ENCODE results near the gene C4B.
"Not testable (repeated sequence)": the region's sequence is repeated elsewhere in the genome, so short reads cannot be mapped to it uniquely, and the experiment has no call there.

C4B gene

DNA sequence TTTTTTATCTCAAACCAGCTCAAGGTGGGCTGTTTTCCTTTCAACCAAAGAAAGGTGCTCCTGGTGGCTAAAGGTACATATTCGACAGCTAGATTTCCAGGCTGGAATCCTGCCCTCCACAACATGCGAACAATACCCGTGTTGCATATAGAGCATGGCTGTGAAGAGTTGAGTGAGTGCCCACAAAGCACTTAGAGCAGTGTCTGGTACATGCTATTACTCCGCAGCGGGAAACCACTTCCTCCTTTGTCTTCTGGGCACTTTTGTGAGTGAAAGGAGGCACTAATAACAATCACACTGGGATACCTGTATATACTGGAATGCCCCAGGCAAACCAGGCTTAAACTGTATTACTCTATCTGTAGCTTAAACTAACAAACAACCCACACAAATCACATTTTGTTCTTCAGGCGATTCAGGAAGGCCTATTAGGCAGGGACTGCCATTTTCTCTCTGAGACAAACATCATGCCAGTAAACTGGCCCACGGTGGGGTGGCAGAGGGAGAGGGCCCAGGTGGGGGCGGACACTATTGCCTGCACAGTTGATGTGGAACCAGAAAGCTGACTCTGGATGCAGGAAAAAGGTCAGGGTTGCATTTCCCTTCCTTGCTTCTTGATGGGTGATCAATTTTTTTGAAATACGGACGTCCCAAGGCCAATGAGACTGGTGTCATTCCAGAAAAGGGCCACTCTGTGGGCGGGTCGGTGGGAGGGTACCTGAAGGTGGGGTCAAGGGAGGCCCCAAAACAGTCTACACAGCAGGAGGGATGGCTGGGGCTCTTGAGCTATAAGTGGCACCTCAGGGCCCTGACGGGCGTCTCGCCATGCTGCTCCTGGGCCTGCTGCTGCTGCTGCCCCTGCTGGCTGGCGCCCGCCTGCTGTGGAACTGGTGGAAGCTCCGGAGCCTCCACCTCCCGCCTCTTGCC is 23.3 kb downstream of the C4B start, which contains the start of gene CYP21A2:
Gene CYP21A2 (plus strand): TSS at position 818 of the 927 bp plus-strand sequence. CDS start 8 bp downstream, at position 826.
- peak; percentile 23 for DNase-seq

DNA sequence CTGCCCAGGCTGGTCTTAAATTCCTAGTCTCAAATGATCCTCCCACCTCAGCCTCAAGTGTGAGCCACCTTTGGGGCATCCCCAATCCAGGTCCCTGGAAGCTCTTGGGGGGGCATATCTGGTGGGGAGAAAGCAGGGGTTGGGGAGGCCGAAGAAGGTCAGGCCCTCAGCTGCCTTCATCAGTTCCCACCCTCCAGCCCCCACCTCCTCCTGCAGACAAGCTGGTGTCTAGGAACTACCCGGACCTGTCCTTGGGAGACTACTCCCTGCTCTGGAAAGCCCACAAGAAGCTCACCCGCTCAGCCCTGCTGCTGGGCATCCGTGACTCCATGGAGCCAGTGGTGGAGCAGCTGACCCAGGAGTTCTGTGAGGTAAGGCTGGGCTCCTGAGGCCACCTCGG is 24.3 kb downstream of the C4B start:
- peak; percentile 9 for DNase-seq

- not testable (repeated sequence) for DNase-seq
These were observed 25.0 kb downstream of the C4B start for GRCh38 chr6:32039321-32040274.

DNA sequence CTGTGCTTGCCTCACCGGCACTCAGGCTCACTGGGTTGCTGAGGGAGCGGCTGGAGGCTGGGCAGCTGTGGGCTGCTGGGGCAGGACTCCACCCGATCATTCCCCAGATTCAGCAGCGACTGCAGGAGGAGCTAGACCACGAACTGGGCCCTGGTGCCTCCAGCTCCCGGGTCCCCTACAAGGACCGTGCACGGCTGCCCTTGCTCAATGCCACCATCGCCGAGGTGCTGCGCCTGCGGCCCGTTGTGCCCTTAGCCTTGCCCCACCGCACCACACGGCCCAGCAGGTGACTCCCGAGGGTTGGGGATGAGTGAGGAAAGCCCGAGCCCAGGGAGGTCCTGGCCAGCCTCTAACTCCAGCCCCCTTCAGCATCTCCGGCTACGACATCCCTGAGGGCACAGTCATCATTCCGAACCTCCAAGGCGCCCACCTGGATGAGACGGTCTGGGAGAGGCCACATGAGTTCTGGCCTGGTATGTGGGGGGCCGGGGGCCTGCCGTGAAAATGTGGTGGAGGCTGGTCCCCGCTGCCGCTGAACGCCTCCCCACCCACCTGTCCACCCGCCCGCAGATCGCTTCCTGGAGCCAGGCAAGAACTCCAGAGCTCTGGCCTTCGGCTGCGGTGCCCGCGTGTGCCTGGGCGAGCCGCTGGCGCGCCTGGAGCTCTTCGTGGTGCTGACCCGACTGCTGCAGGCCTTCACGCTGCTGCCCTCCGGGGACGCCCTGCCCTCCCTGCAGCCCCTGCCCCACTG is 25.9 kb downstream of the C4B start:
- not testable (repeated sequence) for DNase-seq

- DNase-seq, result not testable (repeated sequence)
These were observed 26.4 kb downstream of the C4B start for GRCh38 chr6:32041050-32041321.

DNA sequence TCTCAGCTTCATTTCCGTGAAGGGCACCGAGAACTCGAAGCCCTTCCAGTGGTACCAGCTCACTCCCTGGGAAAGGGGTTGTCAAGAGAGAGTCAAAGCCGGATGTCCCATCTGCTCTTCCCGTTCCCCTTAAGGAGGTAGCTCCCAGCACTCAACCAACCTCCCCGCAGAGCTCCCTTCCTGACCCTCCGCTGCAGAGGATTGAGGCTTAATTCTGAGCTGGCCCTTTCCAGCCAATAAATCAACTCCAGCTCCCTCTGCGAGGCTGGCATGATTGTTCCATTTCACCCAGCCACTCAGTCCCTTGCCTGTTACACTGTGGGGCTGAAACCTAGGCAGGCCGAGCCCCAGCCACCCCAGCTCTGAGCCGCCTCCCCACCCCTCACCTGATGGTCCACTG is 26.8 kb downstream of the C4B start:
- not testable (repeated sequence) for DNase-seq

DNA sequence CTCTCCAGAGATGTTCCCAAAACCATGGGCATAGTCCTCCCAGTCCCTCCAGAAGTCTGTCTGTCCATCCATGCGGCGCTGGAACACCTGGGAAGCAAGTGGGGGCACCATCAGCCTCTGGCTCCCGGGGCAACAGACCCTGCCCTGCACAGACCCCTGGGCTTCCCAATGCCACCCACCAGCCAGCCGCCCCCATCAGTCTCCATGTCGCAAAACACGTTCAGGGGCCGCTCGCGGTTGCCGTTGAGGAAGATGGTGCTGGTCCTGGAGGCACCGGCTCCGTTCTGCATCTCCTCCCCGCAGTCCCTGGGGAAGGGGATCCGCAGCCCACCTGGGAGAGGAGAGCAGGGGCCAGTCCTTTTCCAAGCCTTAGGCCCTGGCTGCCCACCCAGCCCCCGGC is 27.7 kb downstream of the C4B start:
- DNase-seq, result not testable (repeated sequence)

- DNase-seq, result not testable (repeated sequence)
These were observed 29.2 kb downstream of the C4B start for GRCh38 chr6:32043589-32044380.

- DNase-seq, result not testable (repeated sequence)
These were observed 30.3 kb downstream of the C4B start for GRCh38 chr6:32044916-32045315.

GRCh38 chr6:32045811-32046449 is 31.3 kb downstream of the C4B start:
- DNase-seq, result no peak

DNA sequence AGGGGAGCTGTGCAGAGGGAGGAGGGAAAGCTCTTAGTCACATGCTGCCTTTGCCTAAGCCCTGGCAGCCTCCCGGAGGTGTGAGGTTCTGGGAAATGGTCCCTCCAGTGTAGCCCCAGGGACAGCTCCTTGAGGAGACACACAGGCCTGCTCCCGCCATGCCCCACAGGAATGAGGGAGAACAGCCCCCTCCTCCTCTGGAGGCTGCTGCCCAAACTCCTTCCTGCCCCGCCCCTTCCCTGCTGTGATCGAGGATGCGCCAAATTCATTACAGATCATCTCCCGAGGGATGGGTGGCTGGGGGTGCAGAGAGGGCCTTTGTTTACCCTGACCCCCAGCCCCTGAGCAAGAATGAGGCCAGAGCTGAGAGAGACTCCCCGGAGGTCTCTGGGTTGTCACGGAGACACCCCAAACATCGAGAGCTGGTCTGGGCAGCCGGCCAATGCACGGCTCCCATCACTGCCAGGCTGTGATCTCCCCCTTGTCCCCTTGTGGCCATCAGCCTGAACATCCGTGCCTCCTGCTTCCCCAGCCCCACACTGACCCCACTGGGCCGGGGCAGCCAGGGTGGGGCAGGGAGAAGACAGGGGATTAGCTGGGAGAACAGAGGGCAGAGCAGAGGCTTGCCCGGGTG is 32.0 kb downstream of the C4B start:
- DNase-seq, result no peak

DNA sequence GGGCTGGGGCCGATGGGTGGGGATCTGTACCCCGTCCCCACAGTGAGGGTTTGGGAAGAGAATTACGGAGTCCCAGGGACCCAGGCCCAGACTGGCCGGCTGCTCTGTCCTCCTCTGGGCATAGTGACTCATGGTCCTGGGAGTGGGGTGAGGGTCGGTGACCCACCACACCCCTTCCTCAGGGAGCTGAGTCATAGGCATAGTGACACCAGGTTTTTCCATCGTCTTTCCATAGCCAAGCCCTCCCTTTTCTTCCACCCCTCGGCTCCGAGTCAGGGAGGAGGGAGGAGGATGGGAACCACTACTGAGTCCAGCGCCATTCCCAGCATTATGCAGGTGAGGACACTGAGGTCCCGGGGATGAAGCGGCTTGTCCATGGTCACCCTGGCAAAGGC is 32.5 kb downstream of the C4B start:
- no peak for DNase-seq

GRCh38 chr6:32047539-32047854 is 32.9 kb downstream of the C4B start:
- no peak for DNase-seq

- peak; percentile 85 for DNase-seq
These were observed 33.5 kb downstream of the C4B start for GRCh38 chr6:32047855-32048766.

GRCh38 chr6:32049149-32049548 is 34.6 kb downstream of the C4B start:
- DNase-seq, result not testable (repeated sequence)

DNA sequence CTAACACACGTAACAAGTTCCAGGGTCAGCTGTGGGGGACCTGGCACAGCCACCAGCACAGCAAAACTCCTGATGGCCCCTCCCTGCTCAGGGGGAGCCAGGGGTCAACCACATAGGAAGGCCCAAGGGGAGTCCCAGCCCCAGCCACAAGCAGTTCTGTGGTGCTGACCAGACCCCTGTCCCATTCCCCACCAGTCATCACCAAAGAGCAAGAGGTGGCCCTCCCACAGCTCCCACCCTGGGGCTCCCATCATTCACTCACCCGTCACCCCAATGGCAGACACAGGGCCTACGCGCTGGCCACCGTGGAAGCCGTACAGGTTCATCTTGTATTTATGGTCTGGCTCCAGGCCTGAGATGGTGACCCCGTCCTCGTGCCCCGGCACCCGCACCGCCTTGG is 35.1 kb downstream of the C4B start:
- not testable (repeated sequence) for DNase-seq

DNA sequence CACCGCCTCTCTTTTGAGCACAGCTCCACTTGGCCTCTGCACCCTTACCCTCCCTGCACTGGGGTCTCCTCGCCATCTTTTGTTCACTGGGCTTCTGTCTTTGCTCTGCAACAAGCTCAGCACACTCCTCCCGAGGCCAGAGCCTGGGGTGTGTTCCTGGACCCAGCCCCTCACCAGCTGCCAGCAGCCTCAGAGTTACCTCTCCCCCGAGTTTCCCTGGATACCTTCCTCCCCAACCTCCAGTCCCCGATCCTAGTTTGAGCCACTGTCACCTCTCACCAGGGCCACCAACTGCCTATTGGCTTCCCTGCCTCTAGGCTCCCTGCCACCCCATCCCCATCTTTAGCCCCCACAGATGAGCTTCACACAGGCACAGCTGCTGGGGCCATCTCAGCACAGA is 36.0 kb downstream of the C4B start:
- DNase-seq, result no peak

- DNase-seq, result not testable (repeated sequence)
These were observed 38.0 kb downstream of the C4B start for GRCh38 chr6:32052626-32053025.

- DNase-seq, result not testable (repeated sequence)
These were observed 38.7 kb downstream of the C4B start for GRCh38 chr6:32053314-32053713.

DNA sequence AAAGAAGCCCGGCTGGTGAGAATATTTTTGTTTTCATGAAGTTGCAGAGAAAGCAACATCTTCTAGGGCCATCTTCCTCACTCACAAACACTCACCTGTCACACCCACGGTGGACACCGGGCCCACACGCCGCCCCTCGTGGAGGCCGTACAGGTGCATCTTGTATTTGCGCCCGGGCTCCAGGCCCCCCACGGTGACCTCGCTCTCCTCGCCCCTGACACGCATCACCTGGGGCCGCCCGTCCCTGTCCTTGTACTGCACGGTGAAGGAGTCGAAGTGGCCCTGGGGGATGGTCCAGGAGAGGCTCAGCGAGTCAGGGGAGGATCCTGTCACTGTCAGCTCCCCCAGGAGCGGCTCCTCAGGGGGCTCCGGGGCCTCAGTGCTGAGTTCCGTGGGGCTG is 41.2 kb downstream of the C4B start:
- not testable (repeated sequence) for DNase-seq

Data from activated CD4-positive, CD25-positive, alpha-beta regulatory T cell treated with anti-CD3 and anti-CD28 coated beads, Interleukin-2, amount 50 U/mL, for 72 hours (primary cell).